Mesenchymal stem cell (in vitro differentiated cells and primary cell): ENCODE measurements around the gene IL1RAPL2.

Experiments
- DNase-seq: peaks from one replicate; pipeline ENCODE4 v3.0.0-alpha.2; 2013
- H2AFZ ChIP-seq: one replicate; pipeline ENCODE4 v1.6.1; 2013; ENCODE audit warnings: low read depth, mild to moderate bottlenecking, control low read depth, inconsistent platforms, low read length, moderate library complexity
- H2AK5ac ChIP-seq: 2 replicates; pipeline ENCODE4 v1.6.1; 2013; ENCODE audit warnings: low read length, moderate library complexity, mild to moderate bottlenecking, inconsistent platforms; ENCODE audit not compliant: severe bottlenecking
- H2BK120ac ChIP-seq: one replicate; pipeline ENCODE4 v1.6.1; 2013; ENCODE audit warnings: low read depth, mild to moderate bottlenecking, inconsistent platforms, low read length, moderate library complexity
- H2BK12ac ChIP-seq, 2 experiments: one replicate each; pipeline ENCODE4 v1.6.1; 2013; ENCODE audit warnings: inconsistent platforms in 2 of 2, low read length in 2 of 2, mild to moderate bottlenecking in 2 of 2, moderate library complexity in 2 of 2, control low read depth in 1 of 2
- H2BK15ac ChIP-seq: one replicate; pipeline ENCODE4 v1.6.1; 2013; ENCODE audit warnings: mild to moderate bottlenecking, low read depth, inconsistent platforms; ENCODE audit not compliant: poor library complexity, severe bottlenecking
- H2BK5ac ChIP-seq: 2 replicates; pipeline ENCODE4 v1.6.1; 2013; ENCODE audit warnings: low read depth, mild to moderate bottlenecking, low read length, control low read depth, inconsistent platforms; ENCODE audit not compliant: poor library complexity, severe bottlenecking
- H3K14ac ChIP-seq, 2 experiments: one replicate each; pipeline ENCODE4 v1.6.1; 2013; ENCODE audit warnings: inconsistent platforms in 2 of 2, low read length in 2 of 2, control low read depth in 1 of 2, mild to moderate bottlenecking in 1 of 2, moderate library complexity in 1 of 2
- H3K18ac ChIP-seq, 2 experiments: one replicate each; pipeline ENCODE4 v1.6.1; 2013; ENCODE audit warnings: inconsistent platforms in 2 of 2, low read length in 2 of 2, control low read depth in 1 of 2, low read depth in 1 of 2, mild to moderate bottlenecking in 1 of 2
- H3K23ac ChIP-seq, 2 experiments: one replicate each; pipeline ENCODE4 v1.6.1; 2013; ENCODE audit warnings: inconsistent platforms in 2 of 2, low read length in 2 of 2, mild to moderate bottlenecking in 2 of 2, moderate library complexity in 2 of 2, control low read depth in 1 of 2
- H3K27ac ChIP-seq: 2 replicates; pipeline ENCODE4 v1.5.1; 2013; ENCODE audit warnings: mild to moderate bottlenecking, moderate library complexity, low read length, control low read depth, inconsistent platforms; ENCODE audit not compliant: poor library complexity, severe bottlenecking
- H3K27me3 ChIP-seq, 2 experiments: 2 replicates each; pipeline versions ENCODE4 v1.6.1 to v1.7.0; 2013; ENCODE audit warnings: low read length in 2 of 2, mild to moderate bottlenecking in 2 of 2, moderate library complexity in 2 of 2, control low read depth in 1 of 2, inconsistent platforms in 1 of 2; ENCODE audit not compliant: control insufficient read depth in 1 of 2, insufficient read depth in 1 of 2
- H3K36me3 ChIP-seq, 2 experiments: 2 replicates each; pipeline versions ENCODE4 v1.6.1 to v1.7.0; 2013; ENCODE audit warnings: low read length in 2 of 2, control low read depth in 1 of 2, inconsistent platforms in 1 of 2, low read depth in 1 of 2, mild to moderate bottlenecking in 1 of 2; ENCODE audit not compliant: insufficient read depth in 2 of 2, control insufficient read depth in 1 of 2
- H3K4ac ChIP-seq, 2 experiments: one replicate each; pipeline ENCODE4 v1.6.1; 2013; ENCODE audit warnings: inconsistent platforms in 2 of 2, low read length in 2 of 2, mild to moderate bottlenecking in 2 of 2, moderate library complexity in 2 of 2, control low read depth in 1 of 2, low read depth in 1 of 2
- H3K4me1 ChIP-seq: 2 replicates; pipeline ENCODE4 v1.6.1; 2013; ENCODE audit warnings: low read depth, low read length, control low read depth; ENCODE audit not compliant: control insufficient read depth, insufficient read depth
- H3K4me2 ChIP-seq: 2 replicates; pipeline ENCODE4 v1.6.1; 2013; ENCODE audit warnings: low read length, mild to moderate bottlenecking, inconsistent platforms; ENCODE audit not compliant: poor library complexity, severe bottlenecking
- H3K4me3 ChIP-seq, 2 experiments: 2 replicates each; pipeline versions ENCODE4 v1.5.1 to v1.7.0; 2013; ENCODE audit warnings: low read length in 2 of 2, mild to moderate bottlenecking in 2 of 2, control low read depth in 1 of 2, low read depth in 1 of 2; ENCODE audit not compliant: insufficient read depth in 1 of 2
- H3K79me1 ChIP-seq: replicated peaks from 2 replicates; pipeline ENCODE4 v1.6.1; 2013; ENCODE audit warnings: mild to moderate bottlenecking, control low read depth, low read length, inconsistent platforms; ENCODE audit not compliant: poor library complexity, severe bottlenecking
- H3K9ac ChIP-seq: 2 replicates; pipeline ENCODE4 v1.7.0; 2013; ENCODE audit warnings: mild to moderate bottlenecking, low read length, moderate library complexity
- H3K9me3 ChIP-seq: 2 replicates; pipeline ENCODE4 v1.7.0; 2013; ENCODE audit warnings: mild to moderate bottlenecking, low read length; ENCODE audit not compliant: control insufficient read depth
- H4K8ac ChIP-seq: one replicate; pipeline ENCODE4 v1.6.1; 2013; ENCODE audit warnings: inconsistent platforms, mild to moderate bottlenecking, low read length, moderate library complexity
- H4K91ac ChIP-seq: one replicate; pipeline ENCODE4 v1.6.1; 2013; ENCODE audit warnings: mild to moderate bottlenecking, low read length, inconsistent platforms
- WGBS: methylation state at CpG from one replicate; pipeline ENCODE4 v1.1.7; 2013; ENCODE audit warnings: mixed read lengths; 5-methylcytosine and 5-hydroxymethylcytosine counted together

Gene IL1RAPL2

GRCh38 chrX:105711805-105712204, 1145.8 kb downstream of the IL1RAPL2 start:
- no peak overlapping the region for H2BK5ac ChIP-seq
- no peak for DNase-seq

GRCh38 chrX:105715746-105716145, 1149.7 kb downstream of the IL1RAPL2 start:
- Histone ChIP-seq H3K14ac (no peak overlapping the region), H2AFZ (no peak overlapping the region), H3K4me2 (no peak overlapping the region), H3K36me3 (no peaks in the 10 kb centered on the region), H3K4ac (no peak overlapping the region), H3K79me1 (no peaks in the 10 kb centered on the region), H3K23ac (no peak overlapping the region), H3K27me3 (peaks cover 0 to 3% of the 10 kb centered on the region in 2 experiments), H3K18ac (no peak overlapping the region), H3K4me3 (no peak overlapping the region), H4K91ac (no peak overlapping the region), H3K4me1 (no peaks in the 10 kb centered on the region), H2BK12ac (no peak overlapping the region), H2AK5ac (no peak overlapping the region), H3K27ac (no peak overlapping the region), H2BK15ac (no peak overlapping the region), H2BK120ac (no peak overlapping the region), H2BK5ac (no peak overlapping the region), H3K9me3 (peaks cover 12% of the 10 kb centered on the region), H4K8ac (no peak overlapping the region), H3K9ac (no peak overlapping the region)
- no peak for DNase-seq

More at GRCh38 chrX:105711805-105712204, 1145.8 kb downstream of the IL1RAPL2 start:
- H3K27me3 ChIP-seq, result peaks cover 0 to 3% of the 10 kb centered on the region in 2 experiments
- H3K27ac ChIP-seq, result no peak overlapping the region
- H2AK5ac ChIP-seq, result no peak overlapping the region
- H2AFZ ChIP-seq, result no peak overlapping the region
- no peaks in the 10 kb centered on the region for H3K79me1 ChIP-seq
- H3K9ac ChIP-seq, result no peak overlapping the region
- H3K4ac ChIP-seq, result no peak overlapping the region
- H3K9me3 ChIP-seq, result peaks cover 12% of the 10 kb centered on the region
- H2BK120ac ChIP-seq, result no peak overlapping the region
- no peak overlapping the region for H3K23ac ChIP-seq
- H3K14ac ChIP-seq, result no peak overlapping the region
- no peak overlapping the region for H3K4me3 ChIP-seq
- no peak overlapping the region for H4K91ac ChIP-seq
- no peak overlapping the region for H3K18ac ChIP-seq
- H2BK15ac ChIP-seq, result no peak overlapping the region
- no peaks in the 10 kb centered on the region for H3K4me1 ChIP-seq
- H3K4me2 ChIP-seq, result no peak overlapping the region
- H2BK12ac ChIP-seq, result no peak overlapping the region
- no peak overlapping the region for H4K8ac ChIP-seq
- H3K36me3 ChIP-seq, result no peaks in the 10 kb centered on the region

DNA sequence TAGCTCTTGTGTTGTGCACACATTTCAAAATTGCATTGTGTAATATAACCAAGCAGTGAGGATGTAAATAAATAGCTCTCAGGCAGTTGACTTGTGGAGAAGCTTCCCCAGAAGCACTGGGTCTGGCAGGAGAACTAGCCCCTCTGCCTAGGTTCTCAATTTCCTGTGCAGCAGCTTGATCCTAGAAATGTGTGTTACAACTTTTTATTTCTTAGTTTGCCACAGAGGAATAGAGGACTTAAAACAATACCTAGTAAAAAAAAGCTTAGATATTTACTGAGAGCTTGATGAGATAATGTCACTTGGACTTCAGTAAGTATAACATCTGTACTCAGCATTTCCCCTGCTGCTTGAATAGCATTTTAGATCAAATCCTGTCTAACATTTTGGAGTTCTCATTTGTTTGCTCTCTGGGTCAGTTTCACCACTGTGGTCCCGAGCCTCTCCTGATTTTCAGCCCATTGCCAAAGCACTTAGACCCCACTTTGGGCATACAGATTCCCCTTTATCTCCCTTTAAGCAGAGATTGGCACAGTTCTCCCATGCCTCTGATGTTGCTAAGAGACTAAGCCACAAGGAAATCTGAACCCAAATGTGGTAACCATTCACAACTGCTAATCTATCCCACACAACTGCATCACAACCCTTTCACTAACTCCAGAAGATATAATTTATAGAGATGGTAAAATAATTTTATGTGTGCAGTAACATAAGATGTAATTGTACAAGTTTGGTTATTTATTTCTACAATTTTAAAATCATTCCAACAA, 1158.2 kb downstream of the IL1RAPL2 start:
- no peaks in the 10 kb centered on the region for H3K79me1 ChIP-seq
- H4K8ac ChIP-seq, result no peak overlapping the region
- H3K36me3 ChIP-seq, result no peaks in the 10 kb centered on the region
- H3K9ac ChIP-seq, result no peak overlapping the region
- H3K27ac ChIP-seq, result no peak overlapping the region
- no peak overlapping the region for H2BK15ac ChIP-seq
- H3K23ac ChIP-seq, result no peak overlapping the region
- no peaks in the 10 kb centered on the region for H3K9me3 ChIP-seq
- H3K4me3 ChIP-seq, result no peak overlapping the region
- no peak overlapping the region for H3K18ac ChIP-seq
- H2BK12ac ChIP-seq, result no peak overlapping the region
- H3K4me1 ChIP-seq, result no peaks in the 10 kb centered on the region
- DNase-seq, result no peak
- no peak overlapping the region for H3K14ac ChIP-seq
- H4K91ac ChIP-seq, result no peak overlapping the region
- no peak overlapping the region for H2AK5ac ChIP-seq
- no peak overlapping the region for H2BK120ac ChIP-seq
- no peak overlapping the region for H3K4ac ChIP-seq
- H3K4me2 ChIP-seq, result no peak overlapping the region
- no peak overlapping the region for H2AFZ ChIP-seq
- H3K27me3 ChIP-seq, result no peaks in the 10 kb centered on the region
- no peak overlapping the region for H2BK5ac ChIP-seq
- WGBS, result 69% methylated on average over 1 of the region's 1 CpG

DNA sequence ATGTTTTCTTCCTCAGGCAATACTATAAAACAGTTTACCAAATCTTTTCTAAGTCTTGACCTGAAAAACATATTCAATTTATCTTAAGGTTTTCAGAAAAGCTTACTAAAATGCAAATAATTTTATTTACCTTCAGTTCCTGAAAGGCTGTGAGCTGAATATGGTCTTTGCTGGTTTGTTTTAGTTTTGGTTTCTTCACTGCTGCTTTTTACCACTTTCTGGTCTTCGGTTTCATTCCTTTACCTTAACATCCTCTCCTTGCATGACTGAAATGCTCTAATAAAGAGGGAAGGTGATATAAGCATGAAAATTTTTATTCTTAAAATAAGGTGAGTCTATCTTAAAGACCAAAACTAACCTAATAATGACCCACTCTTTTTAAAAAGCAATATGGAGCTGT, 1159.2 kb downstream of the IL1RAPL2 start:
- Histone ChIP-seq H3K4me2 (no peak overlapping the region), H2AK5ac (no peak overlapping the region), H2BK15ac (no peak overlapping the region), H2AFZ (no peak overlapping the region), H4K91ac (no peak overlapping the region), H3K79me1 (no peaks in the 10 kb centered on the region), H3K4me1 (no peaks in the 10 kb centered on the region), H4K8ac (no peak overlapping the region), H3K14ac (no peak overlapping the region), H3K27me3 (no peaks in the 10 kb centered on the region), H2BK5ac (no peak overlapping the region), H3K23ac (no peak overlapping the region), H3K18ac (no peak overlapping the region), H3K36me3 (no peaks in the 10 kb centered on the region), H2BK12ac (no peak overlapping the region), H3K27ac (no peak overlapping the region), H2BK120ac (no peak overlapping the region), H3K9ac (no peak overlapping the region), H3K4ac (no peak overlapping the region), H3K9me3 (no peaks in the 10 kb centered on the region), H3K4me3 (no peak overlapping the region)
- DNase-seq, result no peak
- WGBS, result no CpG with 5 or more reads among the region's 1 CpG
